ENCODE data around the gene ATOSA. TPM values are rescaled to one million over a fixed set of nuclear protein-coding genes. Genes with fewer than 3 reads are reported as not detected.

Gene ATOSA
- total RNA-seq, 1 experiment from 2014 or later: 5.8 TPM

DNA sequence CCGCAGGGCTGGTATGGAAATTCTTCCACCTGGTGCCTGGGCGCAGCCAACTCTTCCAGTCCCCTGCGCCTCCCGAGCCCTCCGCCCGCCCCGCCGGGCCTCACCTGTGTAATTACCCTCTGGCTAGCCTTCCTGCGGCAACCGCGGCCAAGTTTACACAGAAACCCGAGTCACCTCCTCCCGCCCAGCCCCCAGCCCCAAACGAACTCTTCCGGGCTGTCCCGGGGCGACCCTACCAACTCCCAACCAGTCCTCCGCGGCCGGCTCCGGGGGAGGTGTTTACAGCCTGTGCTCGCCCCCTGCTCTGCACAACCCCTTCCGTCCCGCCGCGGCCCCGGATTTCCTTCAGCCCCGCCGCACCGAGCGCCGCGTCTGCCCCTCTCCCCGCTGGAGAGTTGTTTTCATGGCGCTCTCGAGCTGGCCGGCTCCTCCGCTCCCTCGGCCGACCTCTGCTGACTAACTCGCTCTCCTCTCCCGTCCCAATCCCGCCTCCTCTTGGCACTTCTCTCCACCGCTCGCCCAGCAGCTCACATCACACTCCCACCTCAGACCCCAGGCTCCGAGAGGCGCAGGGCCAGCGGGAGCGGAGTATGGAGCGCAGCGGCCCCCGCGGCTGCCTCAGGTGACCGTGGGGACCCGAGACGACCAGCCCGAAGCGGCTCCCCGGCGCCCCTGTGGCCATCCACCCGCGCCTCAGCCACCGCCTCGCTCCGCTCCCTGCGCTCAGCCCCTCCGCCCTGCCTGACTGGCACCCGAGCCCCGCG, 538 bp downstream of the ATOSA start:
- peak overlapping the region; percentile 97 to 99 for H3K4me3 Mint-ChIP-seq
- H3K79me2 ChIP-seq (ENCODE audit: insufficient read depth, low read length): no peaks in the 10 kb centered on the region
- H3K14ac ChIP-seq (ENCODE audit: insufficient read depth, low read length): peak overlapping the region; percentile 69
- H3K56ac ChIP-seq (ENCODE audit: insufficient read length, low read depth, low read length): no peak overlapping the region
- no peak overlapping the region for H4K8ac ChIP-seq (replicated peaks; ENCODE audit: insufficient read length, low read depth, low read length)
- peak overlapping the region; percentile 95 to 96 (median 96) for H3K27ac Mint-ChIP-seq
- H3K9me3 Mint-ChIP-seq: no peaks in the 10 kb centered on the region
- no peak overlapping the region for H2BK20ac ChIP-seq (ENCODE audit: low read depth, low read length, poor library complexity, severe bottlenecking)
- no peak overlapping the region for H2AK5ac ChIP-seq (ENCODE audit: insufficient read length, low read length)
- WGBS (ENCODE audit: extremely low coverage, insufficient read length, low lambda C conversion rate): no CpG with 5 or more reads among the region's 70 CpGs
- peaks cover 18% of the 10 kb centered on the region in 2 experiments for H3K4me1 Mint-ChIP-seq
- H3K27ac ChIP-seq (ENCODE audit: insufficient read length, low read depth, low read length): no peak overlapping the region
- H3K27me3 ChIP-seq (ENCODE audit: insufficient read depth, low read length): no peaks in the 10 kb centered on the region
- peaks cover 0 to 7% (median 0%) of the 10 kb centered on the region in 3 experiments; a peak in 1 of 7 replicates for H3K36me3 Mint-ChIP-seq (ENCODE audit: insufficient read depth in 1 of 3, low read depth in 3 of 3)
- no peaks in the 10 kb centered on the region for H4K20me1 ChIP-seq (ENCODE audit: control insufficient read depth, insufficient read depth, insufficient read length)
- H3K4me2 ChIP-seq (ENCODE audit: insufficient read depth, insufficient read length, low read length): peak overlapping the region; percentile 70
- H2BK12ac ChIP-seq (ENCODE audit: insufficient read length, low read depth, low read length): no peak overlapping the region
- no peak overlapping the region for H3K4ac ChIP-seq (ENCODE audit: low read depth, low read length)
- H3K23me2 ChIP-seq (ENCODE audit: insufficient read length, low read depth, low read length, poor library complexity, severe bottlenecking): peaks cover 9% of the 10 kb centered on the region
- no peaks in the 10 kb centered on the region for H3K79me1 ChIP-seq (ENCODE audit: insufficient read depth, low read depth, low read length, poor library complexity, severe bottlenecking)
- no peak overlapping the region for H4K91ac ChIP-seq (ENCODE audit: insufficient read length, low read depth, low read length)
- H4K5ac ChIP-seq (ENCODE audit: insufficient read length, low read depth, low read length): no peak overlapping the region
- H3K23ac ChIP-seq (ENCODE audit: insufficient read length, low read depth, low read length): no peak overlapping the region
- no peak overlapping the region for H2AFZ ChIP-seq (ENCODE audit: low read length)
- H3K27me3 Mint-ChIP-seq (ENCODE audit: low read depth): peaks cover 13% of the 10 kb centered on the region
- no peaks in the 10 kb centered on the region for H3K9me3 ChIP-seq (ENCODE audit: control insufficient read depth, low read depth, low read length)
- DNase-seq: peak; percentile 73
- peak overlapping the region; percentile 53 for H3K9ac ChIP-seq (ENCODE audit: extremely low read depth, insufficient read length, low read length)
- peak overlapping the region; percentile 39 for H3K18ac ChIP-seq (ENCODE audit: insufficient read length, low read depth, low read length)
- H2BK5ac ChIP-seq (ENCODE audit: insufficient read length, low read length): no peak overlapping the region
- H3K4me1 ChIP-seq (ENCODE audit: insufficient read depth, low read length): no peaks in the 10 kb centered on the region
- TF ChIP-seq, protein P1, sequence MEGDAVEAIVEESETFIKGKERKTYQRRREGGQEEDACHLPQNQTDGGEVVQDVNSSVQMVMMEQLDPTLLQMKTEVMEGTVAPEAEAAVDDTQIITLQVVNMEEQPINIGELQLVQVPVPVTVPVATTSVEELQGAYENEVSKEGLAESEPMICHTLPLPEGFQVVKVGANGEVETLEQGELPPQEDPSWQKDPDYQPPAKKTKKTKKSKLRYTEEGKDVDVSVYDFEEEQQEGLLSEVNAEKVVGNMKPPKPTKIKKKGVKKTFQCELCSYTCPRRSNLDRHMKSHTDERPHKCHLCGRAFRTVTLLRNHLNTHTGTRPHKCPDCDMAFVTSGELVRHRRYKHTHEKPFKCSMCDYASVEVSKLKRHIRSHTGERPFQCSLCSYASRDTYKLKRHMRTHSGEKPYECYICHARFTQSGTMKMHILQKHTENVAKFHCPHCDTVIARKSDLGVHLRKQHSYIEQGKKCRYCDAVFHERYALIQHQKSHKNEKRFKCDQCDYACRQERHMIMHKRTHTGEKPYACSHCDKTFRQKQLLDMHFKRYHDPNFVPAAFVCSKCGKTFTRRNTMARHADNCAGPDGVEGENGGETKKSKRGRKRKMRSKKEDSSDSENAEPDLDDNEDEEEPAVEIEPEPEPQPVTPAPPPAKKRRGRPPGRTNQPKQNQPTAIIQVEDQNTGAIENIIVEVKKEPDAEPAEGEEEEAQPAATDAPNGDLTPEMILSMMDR (conservative IDR thresholded peaks at IDR 0.05): no peak; the same call in 2 of the 3 replicates
- no peak overlapping the region for H2BK120ac ChIP-seq (ENCODE audit: low read depth, low read length, poor library complexity, severe bottlenecking)
- H2BK15ac ChIP-seq (ENCODE audit: low read depth, low read length): no peak overlapping the region
- H3T11ph ChIP-seq (ENCODE audit: low read length): no peak overlapping the region
